ENCODE data around the gene ARHGAP9.
"Not testable (repeated sequence)": the region's sequence is repeated elsewhere in the genome, so short reads cannot be mapped to it uniquely, and the experiment has no call there.

The ARHGAP9 gene

GRCh38 chr12:57495051-57495701 is 15.5 kb upstream of the ARHGAP9 start:
- H3K27ac Mint-ChIP-seq; ATAC-seq (replicated peaks); DNase-seq; H3K4me3 Mint-ChIP-seq; H3K27me3 Mint-ChIP-seq; H3K9me3 Mint-ChIP-seq: not testable (repeated sequence)
- H3K4me1 Mint-ChIP-seq (ENCODE audit: low read depth in 2 of 2) = peaks cover 8 to 15% of the 10 kb centered on the region in 2 donors
- H3K36me3 Mint-ChIP-seq (ENCODE audit: insufficient read depth) = peaks cover 79% of the 10 kb centered on the region

GRCh38 chr12:57491393-57492280 is 12.0 kb upstream of the ARHGAP9 start:
- Mint-ChIP-seq H3K27me3 (no peaks in the 10 kb centered on the region), H3K9me3 (no peaks in the 10 kb centered on the region), H3K4me1 (ENCODE audit: low read depth in 2 of 2) (peaks cover 19 to 23% of the 10 kb centered on the region in 2 donors), H3K27ac (peak overlapping the region in 1 of 2 donors; percentile 50), H3K4me3 (no peak overlapping the region), H3K36me3 (ENCODE audit: insufficient read depth) (peaks cover 58% of the 10 kb centered on the region)
- no peak for ATAC-seq (replicated peaks)
- no peak for DNase-seq

GRCh38 chr12:57490126-57490525 is 10.5 kb upstream of the ARHGAP9 start:
- no peaks in the 10 kb centered on the region for H3K9me3 Mint-ChIP-seq
- no peaks in the 10 kb centered on the region for H3K27me3 Mint-ChIP-seq
- H3K27ac Mint-ChIP-seq = peak overlapping the region in 1 of 2 donors; percentile 84
- peaks cover 50% of the 10 kb centered on the region for H3K36me3 Mint-ChIP-seq (ENCODE audit: insufficient read depth)
- peaks cover 19 to 23% of the 10 kb centered on the region in 2 donors for H3K4me1 Mint-ChIP-seq (ENCODE audit: low read depth in 2 of 2)
- H3K4me3 Mint-ChIP-seq = no peak overlapping the region
- DNase-seq = no peak
- no peak for ATAC-seq (replicated peaks)

GRCh38 chr12:57489157-57489641 is 9.5 kb upstream of the ARHGAP9 start:
- Mint-ChIP-seq H3K36me3 (ENCODE audit: insufficient read depth) (peaks cover 44% of the 10 kb centered on the region), H3K4me3 (peak overlapping the region; percentile 90 to 99), H3K4me1 (ENCODE audit: low read depth in 2 of 2) (peaks cover 19 to 23% of the 10 kb centered on the region in 2 donors), H3K27me3 (no peaks in the 10 kb centered on the region), H3K9me3 (no peaks in the 10 kb centered on the region), H3K27ac (peak overlapping the region; percentile 60 to 84)
- DNase-seq (no peak), ATAC-seq (replicated peaks) (no peak)

GRCh38 chr12:57488402-57489156 is 8.9 kb upstream of the ARHGAP9 start:
- H3K4me1 Mint-ChIP-seq (ENCODE audit: low read depth in 2 of 2) = peaks cover 19 to 23% of the 10 kb centered on the region in 2 donors
- no peaks in the 10 kb centered on the region for H3K27me3 Mint-ChIP-seq
- no peak for ATAC-seq (replicated peaks)
- peak overlapping the region; percentile 84 to 97 for H3K27ac Mint-ChIP-seq
- DNase-seq = no peak
- peaks cover 40% of the 10 kb centered on the region for H3K36me3 Mint-ChIP-seq (ENCODE audit: insufficient read depth)
- H3K4me3 Mint-ChIP-seq = peak overlapping the region; percentile 90 to 99
- no peaks in the 10 kb centered on the region for H3K9me3 Mint-ChIP-seq

- Mint-ChIP-seq H3K4me1 (ENCODE audit: low read depth in 2 of 2) (peaks cover 22 to 23% of the 10 kb centered on the region in 2 donors), H3K27me3 (no peaks in the 10 kb centered on the region), H3K36me3 (ENCODE audit: insufficient read depth) (peaks cover 38% of the 10 kb centered on the region), H3K27ac (peak within 1 kb of the TSS; percentile 84 to 97), H3K9me3 (no peaks in the 10 kb centered on the region), H3K4me3 (peak within 1 kb of the TSS; percentile 90 to 99)
- DNase-seq (peak; percentile 85 to 86 (median 85)), ATAC-seq (replicated peaks) (peak; percentile 98)
Measured at GRCh38 chr12:57487597-57488401, 8.1 kb upstream of the ARHGAP9 start, which contains the start of gene MARS1. MARS1 (plus strand) TSS chr12:57488068; CDS start chr12:57488091, 23 bp downstream.

GRCh38 chr12:57487055-57487596 is 7.5 kb upstream of the ARHGAP9 start:
- Mint-ChIP-seq H3K4me1 (ENCODE audit: low read depth in 2 of 2) (peaks cover 22 to 23% of the 10 kb centered on the region in 2 donors), H3K27me3 (no peaks in the 10 kb centered on the region), H3K4me3 (peak overlapping the region; percentile 90 to 99), H3K9me3 (no peaks in the 10 kb centered on the region), H3K27ac (peak overlapping the region in 1 of 2 donors; percentile 84), H3K36me3 (ENCODE audit: insufficient read depth) (peaks cover 31% of the 10 kb centered on the region)
- DNase-seq (no peak), ATAC-seq (replicated peaks) (no peak)

- no peaks in the 10 kb centered on the region for H3K27me3 Mint-ChIP-seq
- H3K4me3 Mint-ChIP-seq = no peak overlapping the region
- peaks cover 19% of the 10 kb centered on the region for H3K36me3 Mint-ChIP-seq (ENCODE audit: insufficient read depth)
- DNase-seq = no peak
- H3K9me3 Mint-ChIP-seq = no peaks in the 10 kb centered on the region
- ATAC-seq (replicated peaks) = no peak
- no peak overlapping the region for H3K27ac Mint-ChIP-seq
- peaks cover 30% of the 10 kb centered on the region in 2 donors for H3K4me1 Mint-ChIP-seq (ENCODE audit: low read depth in 2 of 2)
Measured at GRCh38 chr12:57485695-57486094, 6.0 kb upstream of the ARHGAP9 start.

- Mint-ChIP-seq H3K27ac (peak overlapping the region; percentile 1 to 75), H3K4me1 (ENCODE audit: low read depth in 2 of 2) (peaks cover 39 to 46% of the 10 kb centered on the region in 2 donors), H3K36me3 (ENCODE audit: insufficient read depth) (peaks cover 28% of the 10 kb centered on the region), H3K27me3 (no peaks in the 10 kb centered on the region), H3K4me3 (no peak overlapping the region), H3K9me3 (no peaks in the 10 kb centered on the region)
- ATAC-seq (replicated peaks) (no peak), DNase-seq (no peak)
Measured at GRCh38 chr12:57483466-57483865, 3.8 kb upstream of the ARHGAP9 start.

- Mint-ChIP-seq H3K27ac (peak overlapping the region; percentile 96 to 98), H3K4me1 (ENCODE audit: low read depth in 2 of 2) (peaks cover 51 to 53% of the 10 kb centered on the region in 2 donors), H3K4me3 (peak overlapping the region; percentile 6 to 98), H3K27me3 (no peaks in the 10 kb centered on the region), H3K9me3 (no peaks in the 10 kb centered on the region), H3K36me3 (ENCODE audit: insufficient read depth) (peaks cover 41% of the 10 kb centered on the region)
- ATAC-seq (replicated peaks) = no peak
- DNase-seq = no peak
Measured at GRCh38 chr12:57481671-57482070, 2.0 kb upstream of the ARHGAP9 start.

GRCh38 chr12:57479043-57479375 is 657 bp downstream of the ARHGAP9 start:
- Mint-ChIP-seq H3K36me3 (ENCODE audit: insufficient read depth) (peaks cover 60% of the 10 kb centered on the region), H3K4me3 (peak overlapping the region; percentile 97 to 98), H3K9me3 (no peaks in the 10 kb centered on the region), H3K27ac (peak overlapping the region; percentile 96 to 98), H3K27me3 (no peaks in the 10 kb centered on the region), H3K4me1 (ENCODE audit: low read depth in 2 of 2) (peaks cover 69% of the 10 kb centered on the region in 2 donors)
- DNase-seq = no peak
- ATAC-seq (replicated peaks) = no peak

All from effector memory CD8-positive, alpha-beta T cell (primary cell).